Ascending aorta (tissue), 2 donors: ENCODE measurements around the gene MAGEB6B. TPM values are rescaled to one million over a fixed set of nuclear protein-coding genes. Genes with fewer than 3 reads are reported as not detected.

Source experiments
- DNase-seq, 2 donors: peaks; one replicate each; pipeline ENCODE4 v3.0.0-alpha.2; 2019; ENCODE audit warnings: low spot score in 2 of 2
- H3K27ac ChIP-seq, 2 donors: fragments of 200-600 bp; sonication (generic); one replicate each; pipeline ENCODE4 v1.5.1; 2016 to 2017; ENCODE audit warnings: mild to moderate bottlenecking in 1 of 2
- H3K27me3 ChIP-seq: fragments of 200-600 bp; sonication (generic); one replicate; pipeline ENCODE4 v1.5.1; 2017
- H3K36me3 ChIP-seq, 2 donors: fragments of 200-600 bp; sonication (generic); one replicate each; pipeline ENCODE4 v1.5.1; 2016
- H3K4me1 ChIP-seq, 2 donors: fragments of 200-600 bp; sonication (generic); one replicate each; pipeline ENCODE4 v1.5.1; 2016 to 2017; ENCODE audit warnings: mild to moderate bottlenecking in 1 of 2
- H3K4me3 ChIP-seq, 2 donors: fragments of 200-600 bp; sonication (generic); one replicate each; pipeline ENCODE4 v1.5.1; 2016 to 2017; ENCODE audit warnings: mild to moderate bottlenecking in 1 of 2
- H3K9me3 ChIP-seq, 2 donors: fragments of 200-600 bp; sonication (generic); one replicate each; pipeline ENCODE4 v1.5.1; 2016
- intact Hi-C: fragments of 100-400 bp; cut with DNase I; formaldehyde crosslinking; loops from one replicate; pipeline ENCODE4 v1.15.1; 2023
- total RNA-seq: library from RNA; depleted of rRNA; stranded (reverse); fragments of >200 nt; gene quantifications from one replicate; pipeline ENCODE4 v1.1.0, GENCODE V29; 2016
- TF ChIP-seq, protein P1 (sequence below), 3 experiments: fragments of 200-600 bp in 2 of 3; fragments of 450-650 bp in 1 of 3; sonication (generic) in 2 of 3; IDR thresholded peaks; one replicate each; pipeline ENCODE4 v1.5.1; 2016 to 2019; ENCODE audit warnings: antibody characterized with exemption in 3 of 3, mild to moderate bottlenecking in 1 of 3, moderate library complexity in 1 of 3

Gene MAGEB6B
- total RNA-seq, 1 donor from 2014 or later, result not detected

DNA sequence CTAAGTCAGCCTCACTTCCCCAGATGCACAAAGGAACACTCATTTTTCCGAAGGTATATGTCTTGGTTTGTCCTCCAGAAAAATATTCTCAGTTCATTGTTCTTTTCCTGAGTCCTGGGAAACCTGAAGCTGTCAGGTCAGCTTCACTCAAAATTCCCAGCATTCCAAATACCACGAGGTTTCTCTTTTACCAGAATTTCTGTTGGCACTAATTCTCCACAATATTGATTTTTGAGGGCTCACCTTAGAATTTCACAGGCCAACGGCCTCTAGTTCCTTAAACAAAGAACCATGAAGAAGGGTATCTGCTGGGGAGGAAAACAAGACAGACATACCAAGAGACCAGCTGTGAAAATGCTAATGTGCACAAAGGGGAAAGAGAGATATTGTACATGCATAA, 47.6 kb downstream of the MAGEB6B start:
- Histone ChIP-seq H3K9me3 (no peaks in the 10 kb centered on the region), H3K36me3 (no peaks in the 10 kb centered on the region), H3K4me3 (no peak overlapping the region), H3K27me3 (no peaks in the 10 kb centered on the region), H3K27ac (no peak overlapping the region), H3K4me1 (no peaks in the 10 kb centered on the region)
- intact Hi-C loops, result no loop called here
- TF ChIP-seq, protein P1, sequence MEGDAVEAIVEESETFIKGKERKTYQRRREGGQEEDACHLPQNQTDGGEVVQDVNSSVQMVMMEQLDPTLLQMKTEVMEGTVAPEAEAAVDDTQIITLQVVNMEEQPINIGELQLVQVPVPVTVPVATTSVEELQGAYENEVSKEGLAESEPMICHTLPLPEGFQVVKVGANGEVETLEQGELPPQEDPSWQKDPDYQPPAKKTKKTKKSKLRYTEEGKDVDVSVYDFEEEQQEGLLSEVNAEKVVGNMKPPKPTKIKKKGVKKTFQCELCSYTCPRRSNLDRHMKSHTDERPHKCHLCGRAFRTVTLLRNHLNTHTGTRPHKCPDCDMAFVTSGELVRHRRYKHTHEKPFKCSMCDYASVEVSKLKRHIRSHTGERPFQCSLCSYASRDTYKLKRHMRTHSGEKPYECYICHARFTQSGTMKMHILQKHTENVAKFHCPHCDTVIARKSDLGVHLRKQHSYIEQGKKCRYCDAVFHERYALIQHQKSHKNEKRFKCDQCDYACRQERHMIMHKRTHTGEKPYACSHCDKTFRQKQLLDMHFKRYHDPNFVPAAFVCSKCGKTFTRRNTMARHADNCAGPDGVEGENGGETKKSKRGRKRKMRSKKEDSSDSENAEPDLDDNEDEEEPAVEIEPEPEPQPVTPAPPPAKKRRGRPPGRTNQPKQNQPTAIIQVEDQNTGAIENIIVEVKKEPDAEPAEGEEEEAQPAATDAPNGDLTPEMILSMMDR (IDR thresholded peaks at IDR 0.05), result no peak
- DNase-seq, result no peak

Other genes starting within 250 kb of the MAGEB6B start
- not detected for gene MAGEB18, start 22.3 kb upstream of the MAGEB6B start, total RNA-seq
- gene MAGEB6, start 31.8 kb downstream of the MAGEB6B start, total RNA-seq, result not detected
- not detected for gene MAGEB5, start 55.6 kb downstream of the MAGEB6B start, total RNA-seq